SK-N-SH treated with all-trans-retinoic acid at 6 μM for 48 hours (cell line): Measurements from ENCODE around the gene FYN.

Experiments used
- ATAC-seq: fragments of 200-7000 bp; cut with Tn5 transposase; 3 replicates; pipeline ENCODE4 v1.9.1; 2020; ENCODE audit warnings: mild to moderate bottlenecking, moderate library complexity
- ARNTL ChIP-seq: fragments of 450-650 bp; formaldehyde crosslinking; IDR thresholded peaks from 2 replicates; pipeline ENCODE4 v1.5.0; 2020; ENCODE audit warnings: low read depth, mild to moderate bottlenecking, moderate library complexity, borderline replicate concordance
- BACH2 ChIP-seq: fragments of 250-450 bp; sonication (Bioruptor Pico); IDR thresholded peaks from 2 replicates; pipeline ENCODE4 v1.9.0; 2021; ENCODE audit warnings: mild to moderate bottlenecking, borderline replicate concordance
- CREB5 ChIP-seq: fragments of 250-450 bp; sonication (Bioruptor Pico); IDR thresholded peaks from 2 replicates; pipeline ENCODE4 v1.5.1; 2020; ENCODE audit warnings: low read depth, mild to moderate bottlenecking, moderate library complexity
- CSDC2 ChIP-seq: fragments of 250-450 bp; sonication (Bioruptor Pico); IDR thresholded peaks from 2 replicates; pipeline ENCODE4 v1.5.0; 2020; ENCODE audit warnings: mild to moderate bottlenecking, moderate library complexity
- CSRNP3 ChIP-seq: fragments of 250-450 bp; sonication (Bioruptor Pico); IDR thresholded peaks from 2 replicates; pipeline ENCODE4 v1.5.1; 2021; ENCODE audit warnings: mild to moderate bottlenecking, moderate library complexity
- ESRRG ChIP-seq: fragments of 250-450 bp; sonication (Bioruptor Pico); IDR thresholded peaks from 2 replicates; pipeline ENCODE4 v1.6.1; 2021; ENCODE audit warnings: mild to moderate bottlenecking
- GLIS3 ChIP-seq: fragments of 250-450 bp; sonication (Bioruptor Pico); IDR thresholded peaks from 2 replicates; pipeline ENCODE4 v1.5.0; 2020; ENCODE audit warnings: mild to moderate bottlenecking, moderate library complexity
- ISL1 ChIP-seq: fragments of 250-450 bp; sonication (Bioruptor Pico); IDR thresholded peaks from 2 replicates; pipeline ENCODE4 v2.1.2; 2022; ENCODE audit warnings: mild to moderate bottlenecking, moderate library complexity
- PATZ1 ChIP-seq: fragments of 250-450 bp; sonication (Bioruptor Pico); IDR thresholded peaks from 2 replicates; pipeline ENCODE4 v1.8.0; 2020; ENCODE audit warnings: mild to moderate bottlenecking, moderate library complexity, borderline replicate concordance
- POU6F1 ChIP-seq: fragments of 250-450 bp; sonication (Bioruptor Pico); IDR thresholded peaks from 2 replicates; pipeline ENCODE4 v1.8.0; 2021; ENCODE audit warnings: low read depth, mild to moderate bottlenecking, moderate library complexity, borderline replicate concordance
- PPARA ChIP-seq: fragments of 250-450 bp; sonication (Bioruptor Pico); IDR thresholded peaks from 2 replicates; pipeline ENCODE4 v1.5.0; 2020; ENCODE audit warnings: mild to moderate bottlenecking, borderline replicate concordance
- RARB ChIP-seq: fragments of 250-450 bp; sonication (Bioruptor Pico); IDR thresholded peaks from 2 replicates; pipeline ENCODE4 v1.8.0; 2021; ENCODE audit warnings: mild to moderate bottlenecking, moderate library complexity
- SNAI2 ChIP-seq: fragments of 250-450 bp; sonication (Bioruptor Pico); IDR thresholded peaks from 2 replicates; pipeline ENCODE4 v1.5.0; 2020; ENCODE audit warnings: mild to moderate bottlenecking, moderate library complexity
- TCF4 ChIP-seq: fragments of 250-450 bp; sonication (Bioruptor Pico); IDR thresholded peaks from 2 replicates; pipeline ENCODE4 v1.8.0; 2021; ENCODE audit warnings: mild to moderate bottlenecking, moderate library complexity, borderline replicate concordance
- TOX ChIP-seq: fragments of 250-450 bp; sonication (Bioruptor Pico); IDR thresholded peaks from 2 replicates; pipeline ENCODE4 v1.8.0; 2021; ENCODE audit warnings: mild to moderate bottlenecking, moderate library complexity, borderline replicate concordance
- TSHZ2 ChIP-seq: fragments of 250-450 bp; sonication (Bioruptor Pico); IDR thresholded peaks from 2 replicates; pipeline ENCODE4 v1.5.0; 2020; ENCODE audit warnings: mild to moderate bottlenecking, moderate library complexity
- ZC3H10 ChIP-seq: fragments of 250-450 bp; sonication (Bioruptor Pico); IDR thresholded peaks from 2 replicates; pipeline ENCODE4 v1.5.1; 2021; ENCODE audit warnings: mild to moderate bottlenecking, moderate library complexity
- ZFP3 ChIP-seq: fragments of 250-450 bp; sonication (Bioruptor Pico); IDR thresholded peaks from 2 replicates; pipeline ENCODE4 v1.5.0; 2020; ENCODE audit warnings: mild to moderate bottlenecking, moderate library complexity
- ZFP30 ChIP-seq: fragments of 450-650 bp; formaldehyde crosslinking; IDR thresholded peaks from 2 replicates; pipeline ENCODE4 v1.5.0; 2022; ENCODE audit warnings: mild to moderate bottlenecking, moderate library complexity
- ZNF565 ChIP-seq: fragments of 450-650 bp; formaldehyde crosslinking; conservative IDR thresholded peaks from 2 replicates; pipeline ENCODE4 v1.5.0; 2020; ENCODE audit warnings: low read depth, mild to moderate bottlenecking, moderate library complexity
- ZNF70 ChIP-seq: fragments of 450-650 bp; formaldehyde crosslinking; IDR thresholded peaks from 2 replicates; pipeline ENCODE4 v1.5.0; 2020; ENCODE audit warnings: mild to moderate bottlenecking, moderate library complexity

Gene FYN

GRCh38 chr6:111759331-111759835 is 113.9 kb downstream of the FYN start:
- ATAC-seq = peak; percentile 39
- no peak for TF ChIP-seq TOX
- no peak for TF ChIP-seq ZNF565 (CRISPR knock-in tag)
- TF ChIP-seq PPARA (CRISPR knock-in tag) = no peak
- TF ChIP-seq CSRNP3 (CRISPR knock-in tag) = no peak
- TF ChIP-seq CREB5 = no peak

GRCh38 chr6:111758608-111759329 is 114.5 kb downstream of the FYN start:
- TF ChIP-seq ZNF70 (CRISPR knock-in tag) (peak; percentile 78), ZNF565 (CRISPR knock-in tag) (no peak)
- peak; percentile 9 for ATAC-seq

GRCh38 chr6:111757342-111757741 is 115.9 kb downstream of the FYN start:
- TF ChIP-seq GLIS3 (CRISPR knock-in tag) (no peak), ZFP30 (no peak), ZFP3 (CRISPR knock-in tag) (no peak), CREB5 (no peak), SNAI2 (no peak), ZNF70 (CRISPR knock-in tag) (no peak), ESRRG (CRISPR knock-in tag) (no peak), TCF4 (CRISPR knock-in tag) (no peak), RARB (CRISPR knock-in tag) (no peak), ZC3H10 (CRISPR knock-in tag) (no peak), ARNTL (no peak), ISL1 (CRISPR knock-in tag) (no peak), CSRNP3 (CRISPR knock-in tag) (no peak), TSHZ2 (CRISPR knock-in tag) (no peak), BACH2 (no peak), CSDC2 (CRISPR knock-in tag) (no peak), PATZ1 (no peak), POU6F1 (no peak), TOX (no peak)
- ATAC-seq = no peak
